ENCODE data around the gene ZRANB1.

ZRANB1 gene

GRCh38 chr10:124923684-124924083, 18.2 kb upstream of the ZRANB1 start:
- TF ChIP-seq CTCF (IDR thresholded peaks at IDR 0.05; ENCODE audit: low read depth, low read length): no peak

GRCh38 chr10:124926548-124926947, 15.4 kb upstream of the ZRANB1 start:
- no peak for TF ChIP-seq CTCF (IDR thresholded peaks at IDR 0.05; ENCODE audit: low read depth, low read length)
- no peak overlapping the region for H3K4me3 ChIP-seq (ENCODE audit: low read depth, low read length)

More at GRCh38 chr10:124923684-124924083, 18.2 kb upstream of the ZRANB1 start:
- no peak overlapping the region for H3K4me3 ChIP-seq (ENCODE audit: low read depth, low read length)

GRCh38 chr10:124928087-124928486, 13.8 kb upstream of the ZRANB1 start:
- no peak for TF ChIP-seq CTCF (IDR thresholded peaks at IDR 0.05; ENCODE audit: low read depth, low read length)
- no peak overlapping the region for H3K4me3 ChIP-seq (ENCODE audit: low read depth, low read length)

GRCh38 chr10:124928545-124928944, 13.4 kb upstream of the ZRANB1 start:
- no peak overlapping the region for H3K4me3 ChIP-seq (ENCODE audit: low read depth, low read length)
- TF ChIP-seq CTCF (IDR thresholded peaks at IDR 0.05; ENCODE audit: low read depth, low read length): no peak

GRCh38 chr10:124935946-124936345, 6.0 kb upstream of the ZRANB1 start:
- H3K4me3 ChIP-seq (ENCODE audit: low read depth, low read length): no peak overlapping the region
- no peak for TF ChIP-seq CTCF (IDR thresholded peaks at IDR 0.05; ENCODE audit: low read depth, low read length)

- TF ChIP-seq CTCF (IDR thresholded peaks at IDR 0.05; ENCODE audit: low read depth, low read length): no peak
- no peak overlapping the region for H3K4me3 ChIP-seq (ENCODE audit: low read depth, low read length)
These were observed 5.1 kb upstream of the ZRANB1 start for GRCh38 chr10:124936813-124937212.

- no peak for TF ChIP-seq CTCF (IDR thresholded peaks at IDR 0.05; ENCODE audit: low read depth, low read length)
- H3K4me3 ChIP-seq (ENCODE audit: low read depth, low read length): no peak overlapping the region
These were observed 2.6 kb upstream of the ZRANB1 start for GRCh38 chr10:124939290-124939689.

All from WI38 (cell line).